GM12892 (cell line): Measurements from ENCODE around the gene SLC17A9.

Experiments used
- POLR2A ChIP-seq: IDR thresholded peaks from 2 replicates; pipeline ENCODE4 v1.6.1; 2011; ENCODE audit warnings: low read depth, low read length, control low read depth
- POLR2AphosphoS5 ChIP-seq: IDR thresholded peaks from 2 replicates; pipeline ENCODE4 v1.6.1; 2011; ENCODE audit warnings: low read depth, low read length, control low read depth
- TAF1 ChIP-seq: IDR thresholded peaks from 2 replicates; pipeline ENCODE4 v1.6.1; 2011; ENCODE audit warnings: low read depth, mild to moderate bottlenecking, control low read depth, low read length, borderline replicate concordance

DNA sequence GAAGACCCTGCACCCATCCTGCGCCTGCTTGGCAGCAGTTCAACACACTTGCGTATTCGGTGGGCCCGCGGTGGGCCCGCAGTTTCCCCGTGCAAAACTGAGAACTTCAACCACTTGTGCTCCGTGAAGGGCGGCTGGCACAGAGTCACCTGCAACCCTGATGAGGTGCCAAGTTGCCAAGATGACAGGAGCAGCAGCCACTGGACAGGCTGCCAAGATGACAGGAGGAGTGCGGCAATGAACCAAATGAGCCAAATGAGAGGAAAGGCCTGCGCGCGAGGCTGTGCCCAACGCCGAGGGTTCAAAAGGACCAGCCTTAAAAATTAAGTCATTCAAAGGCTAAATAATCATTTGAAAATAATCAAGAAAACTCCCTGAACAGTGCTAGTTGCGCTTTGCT lies 46.3 kb upstream of the SLC17A9 start:
- TF ChIP-seq POLR2AphosphoS5 (no peak), TAF1 (no peak), POLR2A (no peak)
